NT2/D1 (cell line): Measurements from ENCODE around the gene PAQR8.
"Not testable (repeated sequence)": the region's sequence is repeated elsewhere in the genome, so short reads cannot be mapped to it uniquely, and the experiment has no call there.

Experiments used
- DNase-seq: peaks from one replicate; pipeline ENCODE4 v3.0.0-alpha.2; 2011; ENCODE audit warnings: low read depth, low spot score
- H3K27me3 ChIP-seq: 2 replicates; pipeline ENCODE4 v1.6.0; 2011; ENCODE audit warnings: mild to moderate bottlenecking; ENCODE audit not compliant: insufficient read length, insufficient read depth
- H3K36me3 ChIP-seq: 2 replicates; pipeline ENCODE4 v1.6.1; 2011; ENCODE audit warnings: mild to moderate bottlenecking, low read length, mixed read lengths; ENCODE audit not compliant: insufficient read depth, insufficient read length
- H3K4me1 ChIP-seq: 2 replicates; pipeline ENCODE4 v1.5.1; 2011; ENCODE audit not compliant: insufficient read depth, insufficient read length
- H3K4me3 ChIP-seq: 2 replicates; pipeline ENCODE4 v1.5.1; 2011; ENCODE audit warnings: low read depth; ENCODE audit not compliant: insufficient read length
- H3K9ac ChIP-seq: 2 replicates; pipeline ENCODE4 v1.6.0; 2011; ENCODE audit warnings: low read depth; ENCODE audit not compliant: insufficient read length
- H3K9me3 ChIP-seq: 2 replicates; pipeline ENCODE4 v1.5.1; 2011; ENCODE audit warnings: mild to moderate bottlenecking, low read length; ENCODE audit not compliant: insufficient read depth
- SUZ12 ChIP-seq: IDR thresholded peaks from 2 replicates; pipeline ENCODE4 v1.6.1; 2011; ENCODE audit not compliant: insufficient read length, insufficient read depth; ENCODE audit errors: extremely low read depth
- YY1 ChIP-seq: IDR thresholded peaks from 2 replicates; pipeline ENCODE4 v1.6.1; 2011; ENCODE audit not compliant: insufficient read length, insufficient read depth
- ZNF274 ChIP-seq: IDR thresholded peaks from 2 replicates; pipeline ENCODE4 v1.6.1; 2011; ENCODE audit warnings: mild to moderate bottlenecking, low read depth, low read length

PAQR8 gene

GRCh38 chr6:52422156-52422555, 60.2 kb downstream of the PAQR8 start:
- H3K9ac ChIP-seq = no peak overlapping the region
- H3K9me3 ChIP-seq = no peaks in the 10 kb centered on the region
- TF ChIP-seq SUZ12 (no peak), ZNF274 (no peak), YY1 (no peak)
- no peak overlapping the region for H3K4me3 ChIP-seq
- DNase-seq = no peak
- no peaks in the 10 kb centered on the region for H3K4me1 ChIP-seq
- no peaks in the 10 kb centered on the region for H3K36me3 ChIP-seq
- no peaks in the 10 kb centered on the region for H3K27me3 ChIP-seq

DNA sequence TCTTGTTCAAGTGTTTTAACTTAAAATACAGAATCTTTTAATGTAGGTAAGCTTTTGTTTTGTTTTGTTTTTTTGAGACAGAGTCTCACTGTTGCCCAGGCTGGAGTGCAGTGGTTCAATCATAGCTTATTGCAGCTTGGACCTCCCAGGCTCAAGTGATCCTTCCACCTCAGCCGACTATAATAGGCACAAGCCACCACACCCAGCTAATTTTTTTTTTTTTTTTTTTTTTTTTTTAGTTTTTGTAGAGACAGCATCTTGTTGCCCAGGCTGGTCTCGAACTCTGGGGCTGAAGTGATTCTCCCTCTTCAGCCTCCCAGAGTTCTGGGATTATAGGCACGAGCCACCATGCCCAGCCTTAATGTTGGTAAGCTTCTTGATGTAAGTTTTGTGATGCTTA, 61.5 kb downstream of the PAQR8 start:
- TF ChIP-seq SUZ12 = no peak
- TF ChIP-seq YY1 = no peak
- no peaks in the 10 kb centered on the region for H3K9me3 ChIP-seq
- DNase-seq = no peak
- no peaks in the 10 kb centered on the region for H3K36me3 ChIP-seq
- H3K9ac ChIP-seq = no peak overlapping the region
- no peaks in the 10 kb centered on the region for H3K27me3 ChIP-seq
- no peaks in the 10 kb centered on the region for H3K4me1 ChIP-seq
- H3K4me3 ChIP-seq = no peak overlapping the region

DNA sequence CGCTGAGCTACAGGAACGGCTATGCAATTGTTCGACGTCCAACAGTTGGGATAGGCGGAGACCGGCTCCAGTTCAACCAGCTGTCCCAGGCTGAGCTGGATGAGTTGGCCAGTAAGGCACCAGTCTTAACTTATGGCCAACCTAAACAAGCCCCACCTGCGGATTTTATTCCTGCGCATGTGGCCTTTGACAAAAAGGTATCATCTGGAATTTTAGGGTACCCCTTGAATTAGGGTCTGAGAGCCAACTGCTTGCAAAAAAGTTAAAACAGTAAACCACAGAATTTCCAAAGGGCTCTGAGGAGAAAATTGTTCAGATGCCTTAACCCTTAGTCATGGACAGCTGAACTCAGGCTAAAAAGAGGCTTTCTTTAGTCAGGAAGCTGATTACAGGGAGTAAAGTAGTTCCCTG, 62.0 kb downstream of the PAQR8 start:
- Histone ChIP-seq H3K27me3 (no peaks in the 10 kb centered on the region), H3K9ac (no peak overlapping the region), H3K9me3 (no peaks in the 10 kb centered on the region), H3K36me3 (no peaks in the 10 kb centered on the region), H3K4me3 (no peak overlapping the region), H3K4me1 (no peaks in the 10 kb centered on the region)
- no peak for TF ChIP-seq ZNF274
- no peak for TF ChIP-seq YY1
- TF ChIP-seq SUZ12 = no peak
- DNase-seq = no peak

GRCh38 chr6:52424513-52424912, 62.6 kb downstream of the PAQR8 start:
- H3K9ac ChIP-seq = no peak overlapping the region
- H3K4me3 ChIP-seq = no peak overlapping the region
- H3K27me3 ChIP-seq = no peaks in the 10 kb centered on the region
- H3K36me3 ChIP-seq = no peaks in the 10 kb centered on the region
- no peaks in the 10 kb centered on the region for H3K9me3 ChIP-seq
- H3K4me1 ChIP-seq = no peaks in the 10 kb centered on the region
- no peak for TF ChIP-seq ZNF274
- TF ChIP-seq SUZ12 = no peak
- TF ChIP-seq YY1 = no peak
- DNase-seq = no peak

- no peaks in the 10 kb centered on the region for H3K27me3 ChIP-seq
- H3K36me3 ChIP-seq = no peaks in the 10 kb centered on the region
- H3K4me3 ChIP-seq = no peak overlapping the region
- H3K9ac ChIP-seq = no peak overlapping the region
- no peak for TF ChIP-seq SUZ12
- H3K9me3 ChIP-seq = no peaks in the 10 kb centered on the region
- DNase-seq = no peak
- H3K4me1 ChIP-seq = no peaks in the 10 kb centered on the region
Measured at GRCh38 chr6:52426667-52427066, 64.7 kb downstream of the PAQR8 start.

- H3K36me3 ChIP-seq = not testable (repeated sequence)
Measured at GRCh38 chr6:52433294-52433693, 71.3 kb downstream of the PAQR8 start.

GRCh38 chr6:52435345-52435744, 73.4 kb downstream of the PAQR8 start:
- DNase-seq = no peak
- Histone ChIP-seq H3K36me3 (no peaks in the 10 kb centered on the region), H3K9me3 (no peaks in the 10 kb centered on the region), H3K4me1 (no peaks in the 10 kb centered on the region), H3K4me3 (no peak overlapping the region), H3K9ac (no peak overlapping the region), H3K27me3 (no peaks in the 10 kb centered on the region)
- TF ChIP-seq YY1 = no peak
- TF ChIP-seq ZNF274 = no peak
- TF ChIP-seq SUZ12 = no peak

More at GRCh38 chr6:52433294-52433693, 71.3 kb downstream of the PAQR8 start:
- H3K4me1 ChIP-seq, H3K27me3 ChIP-seq, H3K4me3 ChIP-seq, H3K9me3 ChIP-seq, H3K9ac ChIP-seq, DNase-seq: not testable (repeated sequence)

DNA sequence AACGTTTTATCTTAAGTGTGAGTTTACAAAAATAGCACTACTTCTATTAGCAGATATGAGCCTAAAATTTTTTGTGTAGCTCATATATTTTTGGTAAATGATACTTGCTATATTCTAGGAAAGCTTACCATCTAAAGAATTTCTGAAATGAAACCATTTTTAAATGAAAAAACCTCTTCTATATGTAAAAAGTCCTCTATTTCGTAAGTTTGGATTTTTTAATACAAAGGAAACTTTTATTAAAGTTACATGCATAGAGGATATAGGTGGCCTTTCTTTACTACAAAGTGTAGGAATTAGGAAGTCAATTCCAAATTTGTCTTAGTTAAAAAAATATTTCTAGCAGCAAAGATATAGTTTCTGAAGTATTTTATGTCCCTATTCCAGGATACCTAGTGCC, 77.0 kb downstream of the PAQR8 start:
- Histone ChIP-seq H3K9me3 (no peaks in the 10 kb centered on the region), H3K36me3 (no peaks in the 10 kb centered on the region), H3K9ac (no peak overlapping the region), H3K4me3 (no peak overlapping the region), H3K4me1 (no peaks in the 10 kb centered on the region), H3K27me3 (no peaks in the 10 kb centered on the region)
- TF ChIP-seq YY1 (no peak), SUZ12 (no peak)
- DNase-seq = no peak
